ENCODE data around the gene CDK15.

DNA sequence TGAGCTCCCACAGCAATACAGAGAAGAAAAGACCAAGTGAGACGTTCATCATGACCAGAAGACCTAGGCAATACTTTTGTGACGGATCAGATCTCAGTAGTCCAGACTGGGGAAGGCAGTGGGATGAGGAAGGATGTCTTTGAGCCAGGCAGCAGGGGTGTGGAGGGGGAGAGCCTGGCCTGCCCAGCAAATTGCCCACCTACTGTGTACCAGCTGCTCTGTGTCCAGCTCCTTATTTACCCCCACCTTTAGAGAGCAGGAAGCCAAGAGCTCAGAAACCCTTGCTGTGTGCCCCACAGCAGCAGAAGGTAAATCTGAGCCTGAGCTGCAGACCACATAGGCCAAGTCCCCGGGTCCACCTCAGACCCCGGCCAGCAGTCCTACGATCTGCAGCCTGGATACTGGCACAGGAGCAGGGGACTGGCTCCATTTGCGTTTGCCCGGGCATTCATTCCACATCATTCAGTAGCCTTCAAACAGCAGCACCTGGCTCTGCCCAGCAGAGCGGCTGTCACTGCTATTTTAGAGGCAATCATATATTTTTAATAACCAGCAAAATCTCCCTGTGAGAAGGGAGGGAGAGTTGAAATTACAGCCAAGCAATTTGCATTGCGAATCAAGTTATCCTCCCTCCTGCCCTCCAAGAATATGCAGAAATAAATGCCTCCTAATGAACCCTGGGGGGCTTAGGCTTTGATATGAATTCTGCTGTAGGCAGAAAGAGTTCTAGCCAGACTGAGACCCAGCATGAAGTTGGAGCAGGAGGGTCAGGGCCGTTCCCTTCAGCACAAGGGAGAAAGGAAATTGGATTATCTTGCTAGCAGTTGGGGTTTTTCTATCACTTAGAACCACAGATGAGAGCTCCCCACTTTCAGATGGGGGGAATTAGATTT lies 117.3 kb downstream of the CDK15 start:
- TF ChIP-seq, protein P1, sequence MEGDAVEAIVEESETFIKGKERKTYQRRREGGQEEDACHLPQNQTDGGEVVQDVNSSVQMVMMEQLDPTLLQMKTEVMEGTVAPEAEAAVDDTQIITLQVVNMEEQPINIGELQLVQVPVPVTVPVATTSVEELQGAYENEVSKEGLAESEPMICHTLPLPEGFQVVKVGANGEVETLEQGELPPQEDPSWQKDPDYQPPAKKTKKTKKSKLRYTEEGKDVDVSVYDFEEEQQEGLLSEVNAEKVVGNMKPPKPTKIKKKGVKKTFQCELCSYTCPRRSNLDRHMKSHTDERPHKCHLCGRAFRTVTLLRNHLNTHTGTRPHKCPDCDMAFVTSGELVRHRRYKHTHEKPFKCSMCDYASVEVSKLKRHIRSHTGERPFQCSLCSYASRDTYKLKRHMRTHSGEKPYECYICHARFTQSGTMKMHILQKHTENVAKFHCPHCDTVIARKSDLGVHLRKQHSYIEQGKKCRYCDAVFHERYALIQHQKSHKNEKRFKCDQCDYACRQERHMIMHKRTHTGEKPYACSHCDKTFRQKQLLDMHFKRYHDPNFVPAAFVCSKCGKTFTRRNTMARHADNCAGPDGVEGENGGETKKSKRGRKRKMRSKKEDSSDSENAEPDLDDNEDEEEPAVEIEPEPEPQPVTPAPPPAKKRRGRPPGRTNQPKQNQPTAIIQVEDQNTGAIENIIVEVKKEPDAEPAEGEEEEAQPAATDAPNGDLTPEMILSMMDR (IDR thresholded peaks at IDR 0.05 in 4 of 5, conservative IDR thresholded peaks at IDR 0.05 in 1 of 5) = no peak
- no peak for TF ChIP-seq POLR2A (IDR thresholded peaks at IDR 0.05)

All from gastrocnemius medialis (tissue), 4 donors.